Measurements from ENCODE around the gene MORN3.
"Not testable (repeated sequence)": the region's sequence is repeated elsewhere in the genome, so short reads cannot be mapped to it uniquely, and the experiment has no call there.

Gene MORN3

GRCh38 chr12:121668750-121669520 lies 519 bp downstream of the MORN3 start:
- no peak for ATAC-seq
- Mint-ChIP-seq H3K4me3 (no peak overlapping the region), H3K27ac (no peak overlapping the region), H3K27me3 (no peaks in the 10 kb centered on the region), H3K9me3 (no peaks in the 10 kb centered on the region), H3K4me1 (peaks cover 59% of the 10 kb centered on the region), H3K36me3 (ENCODE audit: low read depth) (peaks cover 7% of the 10 kb centered on the region)
- peak; percentile 72 for DNase-seq

DNA sequence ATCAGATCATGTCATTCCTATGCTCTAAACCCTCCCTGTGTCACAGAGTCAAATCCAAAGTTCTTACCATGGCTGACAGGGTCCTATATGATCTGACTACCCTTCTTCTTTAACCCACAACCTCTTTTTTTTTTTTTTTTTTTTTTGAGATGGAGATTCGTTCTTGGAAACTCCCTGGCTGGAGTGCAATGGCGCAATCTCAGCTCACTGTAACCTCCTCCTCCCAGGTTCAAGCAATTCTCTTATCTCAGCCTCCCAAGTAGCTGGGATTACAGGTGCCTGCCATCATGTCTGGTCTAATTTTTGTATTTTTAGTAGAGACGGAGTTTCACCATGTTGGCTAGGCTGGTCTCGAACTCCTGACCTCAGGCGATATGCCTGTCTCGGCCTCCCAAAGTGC lies 2.6 kb downstream of the MORN3 start:
- H3K9me3 Mint-ChIP-seq; H3K27ac Mint-ChIP-seq; H3K27me3 Mint-ChIP-seq; ATAC-seq; H3K36me3 Mint-ChIP-seq (ENCODE audit: low read depth); DNase-seq; H3K4me3 Mint-ChIP-seq: not testable (repeated sequence)
- peaks cover 50% of the 10 kb centered on the region for H3K4me1 Mint-ChIP-seq

DNA sequence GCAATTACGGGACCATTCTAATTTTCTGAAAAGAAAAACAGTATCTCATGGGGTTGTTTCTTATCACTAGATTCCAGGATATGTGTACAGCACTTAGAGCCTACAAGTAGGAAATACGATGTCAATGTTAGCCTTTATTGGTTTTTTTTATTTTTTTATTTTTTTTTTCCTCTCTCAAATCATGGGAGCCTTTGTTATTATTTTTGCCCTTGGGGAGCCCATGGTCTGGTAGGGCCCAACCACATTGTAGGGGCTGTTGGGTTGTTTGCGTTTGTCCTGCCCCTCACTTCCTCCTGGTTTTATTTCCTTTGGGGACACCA lies 5.9 kb downstream of the MORN3 start:
- no peak for DNase-seq

DNA sequence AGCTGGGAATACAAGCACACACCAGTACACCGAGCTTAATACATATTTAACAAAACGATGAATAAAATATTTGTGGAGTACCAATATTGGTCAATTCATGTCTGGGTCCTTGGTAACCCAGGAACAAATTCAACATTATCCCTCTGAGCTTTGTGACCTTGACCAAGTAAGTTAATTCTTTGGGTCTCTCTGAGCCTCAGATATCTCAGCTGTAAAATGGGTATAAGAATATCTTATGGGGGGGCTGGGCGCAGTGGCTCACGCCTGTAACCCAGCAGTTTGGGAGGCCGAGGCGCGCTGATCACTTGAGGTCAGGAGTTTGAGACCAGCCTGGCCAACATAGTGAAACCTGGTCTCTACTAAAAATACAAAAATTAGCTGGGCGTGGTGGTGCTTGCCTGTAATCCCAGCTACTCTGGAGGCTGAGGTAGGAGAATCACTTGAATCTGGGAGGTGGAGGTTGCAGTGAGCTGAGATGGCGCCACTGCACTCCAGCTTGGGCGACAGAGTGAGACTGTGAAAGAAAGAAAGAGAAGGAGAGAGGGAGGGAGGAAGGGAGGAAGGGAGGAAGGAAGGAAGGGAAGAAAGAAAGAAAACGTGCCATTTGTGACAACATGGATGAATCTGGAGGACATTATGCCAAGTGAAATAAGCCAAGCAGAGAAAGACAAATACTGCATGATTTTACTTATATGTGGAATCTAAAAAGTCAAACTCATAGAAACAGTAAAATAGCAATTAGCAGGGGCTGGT lies 7.9 kb downstream of the MORN3 start:
- H3K9me3 Mint-ChIP-seq; ATAC-seq; H3K4me3 Mint-ChIP-seq; H3K27ac Mint-ChIP-seq; DNase-seq; H3K36me3 Mint-ChIP-seq (ENCODE audit: low read depth); H3K27me3 Mint-ChIP-seq: not testable (repeated sequence)
- peaks cover 68% of the 10 kb centered on the region for H3K4me1 Mint-ChIP-seq

More for the DNA sequence above, 5.9 kb downstream of the MORN3 start:
- H3K27ac Mint-ChIP-seq = peak overlapping the region; percentile 91
- H3K4me1 Mint-ChIP-seq = peaks cover 56% of the 10 kb centered on the region
- H3K36me3 Mint-ChIP-seq (ENCODE audit: low read depth) = peaks cover 10% of the 10 kb centered on the region
- no peaks in the 10 kb centered on the region for H3K9me3 Mint-ChIP-seq
- no peak for ATAC-seq
- H3K4me3 Mint-ChIP-seq = peak overlapping the region; percentile 90
- H3K27me3 Mint-ChIP-seq = no peaks in the 10 kb centered on the region

DNA sequence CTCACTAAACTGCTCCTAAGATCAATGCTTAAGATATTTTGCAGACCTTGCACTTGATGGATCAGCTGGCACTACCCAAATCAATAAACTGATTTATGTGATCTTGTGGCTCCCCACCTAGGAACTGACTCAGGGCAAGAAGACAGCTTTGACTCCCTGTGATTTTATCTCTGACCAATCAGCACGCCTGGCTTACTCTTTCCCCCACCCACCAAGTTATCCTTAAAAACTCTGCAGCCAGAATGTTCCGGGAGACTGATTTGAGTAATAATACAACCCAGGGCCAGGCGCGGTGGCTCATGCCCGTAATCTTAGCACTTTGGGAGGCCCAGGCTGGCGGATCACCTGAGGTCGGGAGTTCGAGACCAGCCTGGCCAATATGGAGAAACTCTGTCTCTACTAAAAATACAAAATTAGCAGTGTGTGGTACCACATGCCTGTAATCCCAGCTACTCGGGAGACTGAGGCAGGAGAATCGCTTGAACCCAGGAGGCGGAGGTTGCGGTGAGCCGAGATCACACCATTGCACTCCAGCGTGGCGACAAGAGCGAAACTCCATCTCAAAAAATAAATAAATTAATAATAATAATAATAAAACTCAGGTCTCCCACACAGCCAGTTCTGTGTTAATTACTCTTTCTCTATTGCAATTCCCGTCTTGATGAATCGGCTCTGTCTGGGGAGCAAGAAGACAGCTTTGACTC lies 12.0 kb downstream of the MORN3 start:
- Mint-ChIP-seq H3K36me3 (ENCODE audit: low read depth) (peaks cover 8% of the 10 kb centered on the region), H3K27ac (peak overlapping the region; percentile 53), H3K27me3 (no peaks in the 10 kb centered on the region), H3K4me3 (peak overlapping the region; percentile 21), H3K9me3 (no peaks in the 10 kb centered on the region), H3K4me1 (peaks cover 44% of the 10 kb centered on the region)
- DNase-seq (no peak), ATAC-seq (no peak)

GRCh38 chr12:121656122-121656521 lies 13.3 kb downstream of the MORN3 start:
- H3K4me3 Mint-ChIP-seq = no peak overlapping the region
- H3K27ac Mint-ChIP-seq = no peak overlapping the region
- peaks cover 43% of the 10 kb centered on the region for H3K4me1 Mint-ChIP-seq

DNA sequence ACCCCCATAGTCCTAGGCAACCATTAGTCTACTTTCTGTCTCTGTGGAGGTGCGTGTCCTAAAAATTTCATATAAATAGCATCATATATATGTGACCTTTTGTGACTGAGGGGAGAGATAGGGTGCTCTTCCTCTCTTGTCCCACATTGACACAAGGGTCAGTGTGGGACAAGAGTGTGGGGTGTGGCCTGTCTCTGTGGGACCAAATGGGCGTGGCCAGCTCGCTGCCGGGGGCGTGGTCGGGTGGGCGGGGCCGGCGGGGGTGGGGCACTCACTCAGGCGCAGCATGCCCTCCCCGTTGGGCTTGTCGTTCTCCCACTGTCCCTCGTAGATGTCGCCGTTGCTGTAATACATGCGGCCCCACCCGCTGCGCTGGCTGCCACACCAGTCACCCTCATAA lies 15.5 kb downstream of the MORN3 start:
- no peaks in the 10 kb centered on the region for H3K27me3 Mint-ChIP-seq
- H3K4me3 Mint-ChIP-seq = no peak overlapping the region
- peaks cover 15% of the 10 kb centered on the region for H3K36me3 Mint-ChIP-seq (ENCODE audit: low read depth)
- peaks cover 47% of the 10 kb centered on the region for H3K4me1 Mint-ChIP-seq
- no peak for ATAC-seq
- no peak for DNase-seq
- no peaks in the 10 kb centered on the region for H3K9me3 Mint-ChIP-seq
- no peak overlapping the region for H3K27ac Mint-ChIP-seq

More at GRCh38 chr12:121656122-121656521, 13.3 kb downstream of the MORN3 start:
- H3K9me3 Mint-ChIP-seq = no peaks in the 10 kb centered on the region
- peaks cover 8% of the 10 kb centered on the region for H3K36me3 Mint-ChIP-seq (ENCODE audit: low read depth)
- DNase-seq = no peak
- H3K27me3 Mint-ChIP-seq = no peaks in the 10 kb centered on the region
- no peak for ATAC-seq

GRCh38 chr12:121652767-121653497 lies 16.5 kb downstream of the MORN3 start:
- Mint-ChIP-seq H3K36me3 (ENCODE audit: low read depth) (peaks cover 18% of the 10 kb centered on the region), H3K4me1 (peaks cover 42% of the 10 kb centered on the region), H3K9me3 (no peaks in the 10 kb centered on the region), H3K27ac (no peak overlapping the region), H3K27me3 (no peaks in the 10 kb centered on the region), H3K4me3 (no peak overlapping the region)
- ATAC-seq = no peak
- no peak for DNase-seq

DNA sequence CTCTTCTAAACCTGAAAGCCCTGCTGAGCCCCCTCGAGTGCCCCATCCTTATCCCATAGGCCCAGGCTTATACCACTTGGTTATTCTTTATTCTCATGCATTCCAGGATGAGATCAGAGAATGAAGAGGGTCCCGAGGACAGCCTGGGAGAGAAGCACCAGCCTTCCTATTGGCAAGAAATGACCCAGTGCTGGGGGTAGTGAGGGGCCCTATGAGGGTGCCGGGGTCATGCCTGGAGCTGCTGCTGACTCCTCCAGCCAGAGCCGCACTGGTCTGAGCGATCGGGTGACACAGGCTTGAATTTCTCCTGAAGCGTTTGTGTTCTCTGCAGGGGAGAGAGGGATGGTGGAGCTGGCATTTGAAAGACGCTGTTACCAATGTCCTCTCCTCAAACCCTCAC lies 18.1 kb downstream of the MORN3 start:
- no peak for ATAC-seq
- no peaks in the 10 kb centered on the region for H3K27me3 Mint-ChIP-seq
- no peaks in the 10 kb centered on the region for H3K9me3 Mint-ChIP-seq
- DNase-seq = no peak
- H3K4me3 Mint-ChIP-seq = no peak overlapping the region
- peaks cover 30% of the 10 kb centered on the region for H3K4me1 Mint-ChIP-seq
- no peak overlapping the region for H3K27ac Mint-ChIP-seq
- H3K36me3 Mint-ChIP-seq (ENCODE audit: low read depth) = peaks cover 21% of the 10 kb centered on the region

DNA sequence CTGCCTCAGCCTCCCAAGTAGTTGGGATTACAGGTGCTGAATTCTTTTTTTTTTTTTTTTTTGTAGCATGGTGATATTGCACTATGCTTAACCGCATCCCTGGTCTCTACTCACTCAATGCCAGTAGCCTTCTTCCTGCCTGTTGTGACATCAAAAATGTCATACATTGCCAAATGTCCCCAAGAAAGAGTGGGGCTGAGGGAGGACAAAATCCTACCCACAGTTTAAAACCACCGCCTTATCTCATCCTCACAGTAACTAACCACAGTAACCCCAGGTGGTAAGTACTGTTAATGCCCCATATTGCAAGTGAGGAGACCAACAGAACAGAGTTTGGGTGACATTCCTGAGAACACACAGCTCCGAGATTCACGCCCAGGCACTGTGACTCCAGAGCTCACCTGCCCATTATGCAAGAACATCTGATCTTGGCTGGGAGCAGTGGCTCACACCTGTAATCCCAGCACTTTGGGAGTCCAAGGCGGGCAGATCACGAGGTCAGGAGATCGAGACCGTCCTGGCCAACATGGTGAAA lies 19.6 kb downstream of the MORN3 start:
- peaks cover 21% of the 10 kb centered on the region for H3K36me3 Mint-ChIP-seq (ENCODE audit: low read depth)
- DNase-seq (no peak), ATAC-seq (peak; percentile 67)
- H3K4me3 Mint-ChIP-seq = no peak overlapping the region
- H3K27ac Mint-ChIP-seq = peak overlapping the region; percentile 61
- peaks cover 30% of the 10 kb centered on the region for H3K4me1 Mint-ChIP-seq
- H3K27me3 Mint-ChIP-seq = no peaks in the 10 kb centered on the region
- H3K9me3 Mint-ChIP-seq = no peaks in the 10 kb centered on the region

DNA sequence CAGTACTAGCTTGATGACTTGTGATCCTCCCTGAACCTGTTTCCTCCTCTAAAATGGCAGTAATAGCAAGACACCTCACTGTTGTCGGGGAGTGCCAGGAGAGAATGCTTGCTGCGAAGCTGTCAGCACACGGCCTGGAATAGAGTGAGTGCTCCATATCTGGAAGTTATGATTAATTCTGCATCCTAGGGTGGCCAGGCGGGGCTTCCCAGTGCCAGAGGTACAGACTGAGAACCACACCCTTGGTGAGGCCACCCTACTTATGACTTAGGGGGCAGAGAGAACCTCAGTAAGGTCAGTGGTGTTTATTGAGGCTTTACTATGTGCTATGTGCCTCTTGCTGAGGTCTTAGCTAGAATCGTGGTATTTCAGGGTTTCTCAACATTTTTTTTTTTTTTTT lies 20.1 kb downstream of the MORN3 start:
- DNase-seq (no peak), ATAC-seq (peak; percentile 33)
- H3K4me1 Mint-ChIP-seq = peaks cover 27% of the 10 kb centered on the region
- H3K36me3 Mint-ChIP-seq (ENCODE audit: low read depth) = peaks cover 21% of the 10 kb centered on the region
- no peak overlapping the region for H3K4me3 Mint-ChIP-seq
- H3K27me3 Mint-ChIP-seq = no peaks in the 10 kb centered on the region
- H3K27ac Mint-ChIP-seq = peak overlapping the region; percentile 61
- no peaks in the 10 kb centered on the region for H3K9me3 Mint-ChIP-seq

- Mint-ChIP-seq H3K4me1 (peaks cover 21% of the 10 kb centered on the region), H3K9me3 (no peaks in the 10 kb centered on the region), H3K27me3 (no peaks in the 10 kb centered on the region), H3K27ac (no peak overlapping the region), H3K4me3 (no peak overlapping the region), H3K36me3 (ENCODE audit: low read depth) (peaks cover 15% of the 10 kb centered on the region)
- DNase-seq (no peak), ATAC-seq (no peak)
These were observed 20.9 kb downstream of the MORN3 start for GRCh38 chr12:121648458-121649028.

GRCh38 chr12:121641343-121641630 lies 28.2 kb downstream of the MORN3 start:
- Mint-ChIP-seq H3K27ac (peak overlapping the region; percentile 18), H3K27me3 (no peaks in the 10 kb centered on the region), H3K9me3 (no peaks in the 10 kb centered on the region), H3K36me3 (ENCODE audit: low read depth) (peaks cover 21% of the 10 kb centered on the region), H3K4me1 (peaks cover 30% of the 10 kb centered on the region), H3K4me3 (no peak overlapping the region)
- no peak for DNase-seq
- no peak for ATAC-seq
